DND-41 (cell line): ENCODE measurements around the gene HEBP1.

Experiments used
- ATAC-seq: fragments of 200-7000 bp; cut with Tn5 transposase; 3 replicates; pipeline ENCODE4 v1.9.1; 2021; ENCODE audit warnings: low read depth; ENCODE audit not compliant: insufficient read depth
- DNase-seq: peaks from one replicate; pipeline ENCODE4 v3.0.0-alpha.2; 2020
- H2AFZ ChIP-seq: 2 replicates; pipeline ENCODE4 v1.6.0; 2012; ENCODE audit warnings: low read depth, low read length
- H3K27ac ChIP-seq: 2 replicates; pipeline ENCODE4 v1.5.1; 2012; ENCODE audit warnings: low read length, inconsistent platforms
- H3K27me3 ChIP-seq: fragments of 200-600 bp; sonication (generic); 2 replicates; pipeline ENCODE4 v1.6.0; 2012; ENCODE audit warnings: low read length, mild to moderate bottlenecking, inconsistent platforms; ENCODE audit not compliant: insufficient read depth, poor library complexity
- H3K36me3 ChIP-seq: 2 replicates; pipeline ENCODE4 v1.5.1; 2012; ENCODE audit warnings: low read length, inconsistent platforms; ENCODE audit not compliant: insufficient read depth
- H3K4me1 ChIP-seq: 2 replicates; pipeline ENCODE4 v1.5.1; 2012; ENCODE audit warnings: mild to moderate bottlenecking, low read length; ENCODE audit not compliant: insufficient read depth
- H3K4me2 ChIP-seq: 2 replicates; pipeline ENCODE4 v1.6.0; 2012; ENCODE audit warnings: mild to moderate bottlenecking, moderate library complexity, low read length, inconsistent platforms; ENCODE audit not compliant: insufficient read depth
- H3K4me3 ChIP-seq, 2 experiments: fragments of 200-600 bp in 1 of 2; shearing (Covaris generic) in 1 of 2; 2 replicates each; pipeline ENCODE4 v1.5.1; 2012 to 2016; ENCODE audit warnings: inconsistent platforms in 2 of 2, low read length in 2 of 2, mild to moderate bottlenecking in 2 of 2, low read depth in 1 of 2, moderate library complexity in 1 of 2
- H3K79me2 ChIP-seq: 2 replicates; pipeline ENCODE4 v1.6.0; 2012; ENCODE audit warnings: low read length, inconsistent platforms; ENCODE audit not compliant: insufficient read depth
- H3K9ac ChIP-seq: 2 replicates; pipeline ENCODE4 v1.6.0; 2012; ENCODE audit warnings: low read depth, mild to moderate bottlenecking, inconsistent platforms, low read length, moderate library complexity
- H3K9me3 ChIP-seq: 2 replicates; pipeline ENCODE4 v1.5.1; 2012; ENCODE audit warnings: low read length, moderate library complexity, mild to moderate bottlenecking, inconsistent platforms; ENCODE audit not compliant: insufficient read depth, severe bottlenecking
- H4K20me1 ChIP-seq: 2 replicates; pipeline ENCODE4 v1.6.0; 2012; ENCODE audit warnings: low read length; ENCODE audit not compliant: insufficient read depth
- CTCF ChIP-seq: IDR thresholded peaks from 2 replicates; pipeline ENCODE4 v1.5.1; 2012; ENCODE audit warnings: borderline replicate concordance, low read length, moderate library complexity, mild to moderate bottlenecking; ENCODE audit not compliant: poor library complexity, severe bottlenecking; ENCODE audit errors: extremely low read depth
- EZH2 ChIP-seq: IDR thresholded peaks from 3 replicates; pipeline ENCODE4 v1.6.1; 2012; ENCODE audit warnings: borderline replicate concordance, low read depth, mild to moderate bottlenecking, moderate library complexity, low read length, inconsistent platforms; ENCODE audit not compliant: severe bottlenecking

Gene HEBP1

GRCh38 chr12:13024531-13024916, 24.5 kb upstream of the HEBP1 start:
- ATAC-seq = no peak
- Histone ChIP-seq H3K79me2 (no peaks in the 10 kb centered on the region), H3K4me1 (no peaks in the 10 kb centered on the region), H3K27ac (no peak overlapping the region), H3K4me3 (no peak overlapping the region), H3K9ac (no peak overlapping the region), H3K27me3 (peaks cover 27% of the 10 kb centered on the region), H4K20me1 (no peaks in the 10 kb centered on the region), H3K36me3 (no peaks in the 10 kb centered on the region), H2AFZ (no peak overlapping the region), H3K4me2 (no peak overlapping the region), H3K9me3 (no peaks in the 10 kb centered on the region)
- TF ChIP-seq EZH2 (no peak), CTCF (no peak)
- DNase-seq = no peak

- no peaks in the 10 kb centered on the region for H3K4me1 ChIP-seq
- no peak for TF ChIP-seq CTCF
- no peak overlapping the region for H3K4me3 ChIP-seq
- no peak overlapping the region for H2AFZ ChIP-seq
- no peak overlapping the region for H3K27ac ChIP-seq
- H3K9ac ChIP-seq = no peak overlapping the region
- no peaks in the 10 kb centered on the region for H3K9me3 ChIP-seq
- H4K20me1 ChIP-seq = no peaks in the 10 kb centered on the region
- ATAC-seq = no peak
- H3K79me2 ChIP-seq = no peaks in the 10 kb centered on the region
- no peak overlapping the region for H3K4me2 ChIP-seq
- H3K27me3 ChIP-seq = peaks cover 23% of the 10 kb centered on the region
- no peak for DNase-seq
- no peaks in the 10 kb centered on the region for H3K36me3 ChIP-seq
Measured at GRCh38 chr12:13023811-13024530, 23.9 kb upstream of the HEBP1 start.

- no peaks in the 10 kb centered on the region for H3K79me2 ChIP-seq
Measured at GRCh38 chr12:13022851-13023271, 22.8 kb upstream of the HEBP1 start.

More at GRCh38 chr12:13022851-13023271, 22.8 kb upstream of the HEBP1 start:
- no peak overlapping the region for H3K9ac ChIP-seq
- peaks cover 14% of the 10 kb centered on the region for H3K27me3 ChIP-seq
- H3K9me3 ChIP-seq = no peaks in the 10 kb centered on the region
- H3K4me2 ChIP-seq = no peak overlapping the region
- no peaks in the 10 kb centered on the region for H3K4me1 ChIP-seq
- no peak for DNase-seq
- H3K4me3 ChIP-seq = no peak overlapping the region
- H4K20me1 ChIP-seq = no peaks in the 10 kb centered on the region
- ATAC-seq = no peak
- H3K36me3 ChIP-seq = no peaks in the 10 kb centered on the region
- H2AFZ ChIP-seq = no peak overlapping the region
- no peak overlapping the region for H3K27ac ChIP-seq
- no peak for TF ChIP-seq EZH2
- no peak for TF ChIP-seq CTCF
